ENCODE measurements around the gene SRGAP3.

DNA sequence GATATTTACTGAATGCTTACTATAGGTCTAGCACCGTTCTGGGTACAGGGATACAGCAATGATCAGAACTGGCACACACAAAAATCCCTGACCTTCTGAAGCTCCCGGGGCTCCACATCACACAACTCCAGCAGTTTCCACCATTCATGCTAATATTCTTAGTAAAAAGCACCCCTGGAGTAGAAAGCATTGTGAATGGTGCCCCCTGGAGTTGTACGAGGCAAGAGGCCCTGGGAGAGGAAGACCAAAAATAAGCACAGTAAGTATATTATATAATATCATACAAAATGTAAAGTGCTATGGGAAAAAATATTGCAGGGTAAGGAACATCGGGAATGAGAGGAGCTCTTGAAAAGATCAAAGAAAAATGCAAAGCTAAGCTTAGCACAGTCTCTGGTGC is 790 bp upstream of the SRGAP3 start:
- TF ChIP-seq CTCF (IDR thresholded peaks at IDR 0.05) (no peak), ZNF138 (CRISPR knock-in tag; conservative IDR thresholded peaks at IDR 0.05) (no peak), SMAD3 (CRISPR knock-in tag; IDR thresholded peaks at IDR 0.05; ENCODE audit: borderline replicate concordance) (no peak), TEAD1 (CRISPR knock-in tag; IDR thresholded peaks at IDR 0.05) (no peak), NFYB (CRISPR knock-in tag; conservative IDR thresholded peaks at IDR 0.05; ENCODE audit: low read depth) (no peak)

Measured in WTC11 (cell line).